Medulla oblongata (tissue), 1 donor: ENCODE data around the gene GSTA2.
"Not testable (repeated sequence)": the region's sequence is repeated elsewhere in the genome, so short reads cannot be mapped to it uniquely, and the experiment has no call there.

Experiments
- DNase-seq: peaks from one replicate; pipeline ENCODE4 v3.0.0-alpha.2; 2015; ENCODE audit errors: extremely low spot score

The GSTA2 gene

DNA sequence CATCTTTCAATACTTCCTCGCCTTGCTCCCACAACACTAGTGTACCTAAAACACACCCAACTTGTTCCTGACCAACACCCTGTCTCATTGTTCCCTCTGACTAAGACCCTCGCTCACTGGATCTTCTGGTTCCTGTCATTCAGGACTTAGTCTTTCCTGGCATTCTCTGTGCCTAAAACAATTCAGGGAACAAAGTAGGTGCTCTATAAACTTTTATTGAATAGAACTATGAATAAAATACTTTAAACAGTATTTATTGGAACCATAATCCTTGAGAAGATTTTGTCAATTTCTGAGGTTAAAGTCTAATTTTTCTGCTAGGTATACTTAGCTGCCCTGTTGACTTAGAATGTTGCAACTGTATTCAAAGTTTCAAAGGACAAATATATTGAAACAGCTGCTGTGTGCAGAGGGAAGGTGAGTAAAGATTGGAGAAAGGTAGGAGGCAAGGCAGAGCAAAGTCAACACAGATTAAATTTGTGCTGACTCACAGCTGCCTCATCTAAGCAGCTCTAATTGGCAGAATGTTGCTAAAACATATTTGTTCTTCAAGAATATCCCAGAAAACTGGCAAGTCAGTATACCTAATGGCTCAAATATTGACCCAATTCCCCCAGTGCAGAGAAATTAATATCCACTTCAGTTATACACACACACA, 37.6 kb downstream of the GSTA2 start:
- DNase-seq: no peak

- DNase-seq: no peak
These were observed 38.1 kb downstream of the GSTA2 start for GRCh38 chr6:52725143-52725534.

GRCh38 chr6:52724406-52725121, 38.7 kb downstream of the GSTA2 start:
- peak; percentile 58 for DNase-seq

DNA sequence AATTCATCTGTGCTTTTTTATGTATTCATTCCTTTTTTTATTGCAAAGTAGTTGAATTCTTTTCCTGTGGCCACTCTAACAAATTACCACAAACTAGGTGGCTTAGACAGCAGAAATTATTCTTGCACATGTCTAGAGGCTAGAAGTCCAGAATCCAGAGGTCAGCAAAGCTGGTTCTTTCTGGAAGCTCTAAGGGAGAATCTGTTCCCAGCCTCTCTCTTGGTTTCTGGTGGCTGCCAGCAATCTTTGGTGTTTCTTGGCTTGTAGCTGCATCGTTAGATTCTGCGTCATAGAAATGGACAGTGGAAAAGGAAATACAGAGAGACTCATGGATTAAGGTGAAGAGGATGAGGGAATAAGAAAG, 39.3 kb downstream of the GSTA2 start:
- peak; percentile 15 for DNase-seq

- no peak for DNase-seq
These were observed 43.0 kb downstream of the GSTA2 start for GRCh38 chr6:52720321-52720720.

GRCh38 chr6:52718550-52718949, 44.7 kb downstream of the GSTA2 start:
- no peak for DNase-seq

DNA sequence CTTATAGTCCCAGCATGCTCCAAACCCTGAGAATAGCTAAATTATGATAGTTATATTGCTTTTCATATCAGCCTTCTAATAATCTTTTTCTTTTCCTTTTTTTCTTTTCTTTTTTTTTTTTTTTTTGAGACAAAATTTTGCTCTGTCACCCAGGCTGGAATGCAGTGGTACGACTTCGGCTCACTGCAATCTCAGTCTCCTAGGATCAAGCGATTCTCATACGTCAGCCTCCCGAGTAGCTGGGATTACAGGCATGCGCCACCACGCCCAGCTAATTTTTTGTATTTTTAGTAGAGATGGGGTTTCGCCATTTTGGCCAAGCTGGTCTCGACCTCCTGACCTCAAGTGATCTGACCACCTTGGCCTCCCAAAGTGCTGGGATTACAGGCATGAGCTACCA, 48.5 kb downstream of the GSTA2 start:
- not testable (repeated sequence) for DNase-seq

DNA sequence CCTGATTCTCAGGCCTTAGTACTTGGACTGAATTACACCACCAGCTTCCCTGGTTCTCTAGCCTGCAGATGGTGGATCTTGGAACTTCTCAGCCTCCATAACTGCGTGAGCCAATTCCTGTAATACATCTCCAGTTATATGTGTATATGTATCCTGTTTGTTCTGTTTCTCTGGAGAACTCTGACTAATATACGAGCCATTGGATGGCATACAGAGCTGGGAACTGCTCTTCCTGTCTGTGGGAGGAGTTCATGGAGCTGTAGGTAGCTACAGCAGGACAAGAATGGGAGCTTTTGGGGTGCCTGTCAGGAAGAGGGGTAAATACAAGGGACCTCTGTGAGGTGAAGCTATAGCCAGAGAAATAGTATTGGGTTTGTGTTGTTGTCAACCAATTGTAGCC, 51.1 kb downstream of the GSTA2 start:
- DNase-seq: no peak

DNA sequence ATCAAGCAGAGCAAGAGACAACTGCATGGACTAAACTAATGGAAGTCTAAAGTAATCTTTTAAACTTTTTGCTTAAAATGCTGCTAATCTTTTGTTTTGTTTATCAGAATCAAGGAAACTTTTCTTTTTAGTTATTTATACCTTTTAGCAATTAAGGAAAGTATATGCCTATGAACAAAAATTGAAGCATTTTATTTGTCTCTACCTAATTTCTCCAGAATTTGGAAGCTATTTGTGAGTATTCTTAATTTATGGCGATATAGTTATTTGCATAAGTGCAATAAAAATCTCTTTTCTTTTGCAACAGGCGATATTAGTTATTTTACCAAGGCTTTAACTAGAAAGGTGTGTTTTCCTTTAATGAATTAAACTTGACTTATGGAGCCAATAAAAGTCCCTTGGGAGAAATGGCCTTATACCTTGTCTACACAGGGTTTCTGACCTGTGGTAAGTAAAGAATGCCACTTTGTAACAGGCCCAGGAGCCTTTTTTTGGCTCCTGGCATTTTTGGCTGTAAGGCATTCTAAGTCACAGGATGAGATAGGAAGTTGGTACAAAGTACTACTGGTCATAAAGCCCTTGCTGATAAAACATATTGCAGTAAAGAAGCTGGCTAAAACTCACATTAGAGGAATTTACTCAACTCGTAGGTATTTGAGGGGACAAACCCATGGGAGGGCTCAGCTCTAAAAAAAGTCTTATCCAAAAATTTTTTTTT, 55.2 kb downstream of the GSTA2 start:
- DNase-seq: no peak

DNA sequence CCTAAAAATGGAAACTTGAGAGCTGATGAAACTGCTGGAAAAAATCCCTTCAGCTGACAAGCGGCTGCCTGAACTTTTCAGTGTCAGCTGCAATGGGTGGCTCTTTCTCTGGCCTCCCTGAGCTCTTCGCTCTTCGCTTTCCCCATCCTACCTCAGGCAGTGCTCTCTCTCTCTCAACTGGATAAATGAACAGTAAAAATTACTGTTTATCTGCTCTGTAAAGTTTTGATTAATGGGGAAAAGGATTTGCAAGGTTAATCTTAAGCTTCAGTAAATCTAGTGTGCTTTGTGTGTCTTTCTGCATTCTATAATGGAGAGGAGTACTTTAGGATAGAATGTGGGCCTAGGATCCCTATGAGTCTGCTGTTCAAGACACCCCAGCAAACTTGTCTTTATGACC, 57.3 kb downstream of the GSTA2 start:
- no peak for DNase-seq

DNA sequence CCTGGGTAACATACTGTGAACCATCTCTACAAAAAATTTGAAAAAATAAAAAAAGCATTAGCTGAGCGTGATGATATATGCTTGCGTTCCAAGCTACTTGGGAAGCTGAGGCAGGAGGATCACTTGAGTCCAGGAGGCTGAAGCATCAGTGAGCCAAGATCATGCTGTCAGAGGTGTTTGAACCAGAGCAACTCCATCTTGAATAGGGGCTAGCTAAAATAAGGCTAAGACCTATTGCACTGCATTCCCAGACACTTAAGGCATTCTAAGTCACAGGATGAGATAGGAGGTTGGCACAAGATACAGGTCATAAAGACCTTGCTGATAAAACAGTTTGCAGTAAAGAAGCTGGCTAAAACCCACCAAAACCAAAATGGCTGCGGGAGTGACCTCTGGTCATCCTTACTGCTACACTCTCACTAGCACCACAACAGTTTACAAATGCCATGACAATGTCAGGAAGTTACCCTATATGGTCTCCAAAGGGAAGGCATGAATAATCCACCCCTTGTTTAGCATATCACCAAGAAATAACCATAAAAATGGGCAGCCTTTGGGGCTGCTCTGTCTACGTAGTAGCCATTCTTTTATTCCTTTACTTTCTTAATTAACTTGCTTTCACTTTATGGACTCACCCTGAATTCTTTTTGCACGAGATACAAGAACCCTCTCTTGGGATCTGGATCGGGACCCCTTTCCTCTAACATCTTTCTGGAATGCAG, 58.3 kb downstream of the GSTA2 start:
- not testable (repeated sequence) for DNase-seq

GRCh38 chr6:52704060-52704459, 59.2 kb downstream of the GSTA2 start:
- DNase-seq: no peak
